Ramos (cell line): Measurements from ENCODE around the gene IL1A.

ENCODE experiments used
- in situ Hi-C: fragments of 300-500 bp; cut with MboI; formaldehyde crosslinking; loops from one replicate; pipeline ENCODE4 v1.14.3; 2022; ENCODE audit warnings: low sequenced_read_pairs; ENCODE audit not compliant: unreplicated experiment

Gene IL1A

GRCh38 chr2:112794131-112794733, 9.9 kb upstream of the IL1A start:
- in situ Hi-C loops, result no loop called here

DNA sequence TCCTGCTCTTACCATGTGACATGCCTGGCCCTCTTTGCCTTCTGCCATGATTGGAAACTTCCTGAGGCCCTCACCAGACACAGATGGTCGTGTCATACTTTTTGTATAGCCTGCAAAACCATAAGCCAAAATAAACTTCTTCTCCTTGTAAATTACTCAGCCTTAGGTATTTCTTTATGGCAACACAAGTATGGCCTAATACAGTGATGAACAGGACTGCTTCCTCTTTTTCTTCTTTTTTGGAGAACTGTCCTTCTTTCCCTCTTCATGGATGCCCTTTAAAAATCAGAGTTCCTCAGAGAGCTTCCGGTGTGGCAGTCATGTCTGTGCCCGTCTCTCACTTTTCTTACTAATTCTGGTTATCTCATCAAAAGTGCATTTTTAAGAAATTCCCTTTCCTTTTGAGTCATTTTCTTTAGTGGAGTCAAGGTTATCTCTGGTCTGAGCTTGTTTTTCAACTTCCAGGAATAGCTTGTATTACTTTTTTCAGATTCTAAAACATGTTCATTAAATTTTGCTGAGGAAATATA, 9.2 kb upstream of the IL1A start:
- in situ Hi-C loops, result no loop called here

DNA sequence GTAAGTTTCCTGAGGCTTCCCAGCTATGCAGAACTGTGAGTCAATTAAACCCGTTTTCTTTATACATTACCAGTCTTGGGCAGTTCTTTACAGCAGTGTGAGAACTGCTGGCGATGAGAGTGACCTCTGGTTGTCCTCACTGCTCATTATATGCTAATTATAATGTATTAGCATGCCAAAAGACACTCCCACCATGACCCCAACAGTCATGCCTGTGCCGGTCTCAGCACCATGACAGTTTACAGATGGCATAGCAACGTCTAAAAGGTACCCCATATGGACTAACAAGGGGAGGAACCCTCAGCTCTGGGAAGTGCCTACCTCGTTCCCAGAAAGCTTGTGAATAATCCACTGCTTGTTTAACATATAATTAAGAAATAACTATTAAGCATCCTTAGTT, 8.1 kb upstream of the IL1A start:
- in situ Hi-C loops, result no loop called here

- in situ Hi-C loops, result no loop called here
These were observed 7.5 kb upstream of the IL1A start for GRCh38 chr2:112791693-112792230.

DNA sequence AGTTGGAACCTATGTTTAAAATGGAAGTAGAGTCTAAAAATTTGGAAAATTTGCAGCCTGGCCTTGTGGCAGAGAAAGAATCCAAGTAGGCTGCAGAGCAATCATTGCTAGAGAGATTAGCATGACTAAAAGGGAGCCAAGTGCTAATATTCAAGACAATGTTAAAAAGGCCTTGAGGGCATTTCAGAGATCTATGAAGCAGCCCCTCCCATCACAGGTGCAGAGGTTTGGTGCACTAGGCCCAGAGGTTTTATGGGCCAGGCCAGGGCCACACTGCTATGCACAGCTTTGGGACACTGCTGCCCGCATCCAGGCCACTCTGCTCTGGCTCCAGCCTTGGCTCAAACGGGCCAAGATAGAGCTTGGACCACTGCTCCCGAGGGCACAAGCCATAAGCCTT, 6.7 kb upstream of the IL1A start:
- in situ Hi-C loops, result no loop called here

GRCh38 chr2:112790305-112790704, 6.0 kb upstream of the IL1A start:
- in situ Hi-C loops, result no loop called here

DNA sequence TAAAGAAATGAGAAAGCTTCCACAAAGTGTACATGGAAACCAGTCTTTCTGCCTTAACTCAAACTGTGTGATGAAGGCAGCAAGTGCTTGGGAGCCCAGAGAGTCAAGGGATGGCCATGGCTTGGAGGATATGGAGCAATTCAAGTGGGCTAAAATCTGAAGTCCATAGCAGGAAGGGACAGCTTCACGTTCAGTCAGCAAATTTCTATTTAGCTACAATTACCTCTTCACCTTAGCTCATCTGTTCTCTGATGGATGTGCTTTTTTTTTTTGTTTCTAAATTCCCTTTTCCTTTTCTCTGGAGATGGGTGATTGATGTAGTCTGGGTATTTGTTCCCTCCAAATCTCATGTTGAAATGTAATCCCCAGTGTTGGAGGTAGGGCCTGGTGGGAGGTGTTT, 4.9 kb upstream of the IL1A start:
- in situ Hi-C loops, result no loop called here

GRCh38 chr2:112788653-112789052, 4.4 kb upstream of the IL1A start:
- in situ Hi-C loops, result no loop called here

DNA sequence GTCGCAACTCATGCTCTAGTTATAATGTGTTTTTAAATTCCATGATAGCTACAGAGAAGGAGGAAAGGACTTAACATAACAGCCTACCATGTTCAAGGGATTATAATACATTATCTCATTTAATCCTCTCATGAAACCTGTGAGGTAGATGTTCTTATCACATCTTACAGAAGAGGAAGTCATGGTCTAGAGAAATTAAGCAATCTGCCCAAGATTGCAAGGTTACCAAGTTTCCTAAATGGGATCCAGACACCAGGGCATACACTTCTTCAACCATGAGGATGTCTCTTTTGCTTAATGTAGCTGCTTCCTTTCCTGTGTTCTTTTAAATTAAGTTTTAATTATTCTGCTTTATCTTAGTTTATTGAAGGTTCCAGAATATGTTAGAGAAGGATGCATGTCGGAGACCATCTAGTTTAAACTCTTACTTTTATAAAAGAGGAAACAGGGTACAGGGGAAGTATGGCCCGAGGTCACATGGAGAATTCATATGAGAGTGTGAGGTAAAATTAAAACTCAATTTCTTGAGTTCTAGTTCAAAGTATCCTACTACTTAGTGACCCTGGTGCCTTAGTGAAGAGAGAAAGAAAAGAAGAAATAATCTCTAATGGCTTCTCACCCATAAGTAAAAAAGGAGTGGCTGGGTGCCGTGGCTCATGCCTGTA, 3.6 kb upstream of the IL1A start:
- in situ Hi-C loops, result no loop called here

DNA sequence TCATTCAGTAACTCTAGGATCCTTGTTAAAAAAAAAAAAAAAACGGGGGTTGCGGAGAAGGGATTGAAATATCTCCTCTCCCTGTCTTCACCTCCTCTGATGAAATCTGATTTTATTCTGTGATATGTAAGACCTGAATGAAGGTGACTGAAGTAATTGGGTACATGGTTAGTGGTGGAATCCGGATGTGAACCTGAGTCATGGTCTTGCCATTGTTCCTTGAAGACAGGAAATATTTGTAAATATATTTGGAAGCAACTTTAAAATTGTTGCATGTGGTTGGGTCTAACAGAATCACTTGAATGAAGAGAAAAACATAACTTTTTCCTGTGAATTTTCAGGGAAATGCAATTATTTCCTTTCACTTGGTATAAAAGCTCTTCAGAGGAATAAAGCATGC, 3.0 kb upstream of the IL1A start:
- in situ Hi-C loops, result no loop called here

DNA sequence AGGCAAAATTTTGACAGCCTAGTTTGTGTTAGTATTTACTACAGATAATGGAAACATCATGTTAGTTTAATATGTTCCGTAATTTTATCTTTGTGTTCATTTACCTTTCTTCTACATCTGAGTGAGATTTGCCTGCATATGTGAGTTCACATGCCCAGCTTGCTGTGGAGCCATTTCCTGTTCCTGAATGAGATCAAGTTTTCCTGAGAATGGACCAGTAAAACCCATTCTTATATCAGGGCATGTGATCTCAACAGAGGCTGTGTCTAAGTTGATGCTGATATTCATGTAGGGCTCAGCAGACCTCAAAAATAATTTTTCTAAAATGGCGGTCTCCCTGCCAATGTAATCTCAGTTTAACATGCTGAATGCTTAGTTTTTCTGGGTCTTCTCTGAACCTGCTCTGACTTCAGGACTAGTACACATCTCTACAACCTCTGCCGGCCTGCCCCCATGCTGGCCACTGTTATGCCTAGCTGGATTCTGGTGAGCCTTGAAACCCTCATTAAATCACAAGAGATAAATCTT, 1.0 kb downstream of the IL1A start:
- in situ Hi-C loops, result no loop called here

DNA sequence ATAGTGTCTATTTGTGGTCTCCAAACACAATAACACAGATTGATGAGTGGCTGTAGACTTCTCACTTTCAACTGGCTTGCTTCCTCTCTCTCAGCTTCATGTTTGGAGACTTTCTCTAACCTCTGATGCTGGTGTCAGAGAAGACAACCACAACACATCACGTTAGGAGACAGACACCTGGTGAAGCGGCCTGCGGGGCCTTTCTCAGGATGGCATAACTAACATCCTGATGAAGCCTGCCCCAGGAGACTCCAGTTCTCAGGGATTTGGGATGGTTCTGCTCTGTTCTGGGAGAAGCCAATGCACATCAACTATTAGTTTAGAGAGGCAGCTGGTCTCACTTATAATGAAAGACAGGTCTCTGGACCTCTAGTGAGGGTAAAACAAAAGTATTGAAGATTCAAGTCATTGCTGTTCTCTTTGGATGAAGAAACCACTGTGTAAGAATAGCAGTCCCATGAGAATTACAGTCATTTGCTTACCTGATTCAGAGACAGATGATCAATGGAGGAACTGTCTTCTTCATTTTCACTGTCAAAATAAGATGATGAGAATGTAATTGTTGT, 2.0 kb downstream of the IL1A start:
- in situ Hi-C loops, result no loop called here

- in situ Hi-C loops, result no loop called here
These were observed 4.7 kb downstream of the IL1A start for GRCh38 chr2:112779598-112779997.

- in situ Hi-C loops, result no loop called here
These were observed 7.3 kb downstream of the IL1A start for GRCh38 chr2:112777036-112777435.

GRCh38 chr2:112776113-112776512, 8.2 kb downstream of the IL1A start:
- in situ Hi-C loops, result no loop called here

GRCh38 chr2:112774536-112775285, 9.6 kb downstream of the IL1A start:
- in situ Hi-C loops, result no loop called here

- in situ Hi-C loops, result no loop called here
These were observed 10.7 kb downstream of the IL1A start for GRCh38 chr2:112773556-112773955.

DNA sequence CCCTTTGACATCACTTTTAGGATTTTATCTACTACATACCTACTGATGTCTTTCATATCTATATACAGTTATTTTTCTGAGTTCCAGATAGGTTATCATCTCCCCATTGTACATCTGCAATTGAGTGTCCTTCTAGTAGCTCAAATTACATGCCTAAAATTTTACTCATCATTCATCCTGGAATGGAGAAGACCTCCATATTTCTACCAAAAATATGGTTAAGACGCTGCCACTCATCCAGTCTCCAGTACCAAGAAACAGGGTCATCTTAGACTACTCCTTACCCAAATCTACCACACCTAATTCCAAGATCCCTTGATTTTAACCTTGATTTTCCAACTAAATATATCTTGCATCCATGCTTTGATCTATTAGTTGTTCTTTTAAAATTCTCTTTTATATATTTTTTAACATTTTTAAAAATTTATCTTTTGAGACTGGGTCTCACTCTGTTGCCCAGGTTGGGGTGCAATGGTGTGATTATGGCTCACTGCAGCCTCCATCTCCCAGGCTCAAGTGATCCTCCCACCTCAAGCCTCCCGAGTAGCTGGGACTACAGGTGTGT, 11.3 kb downstream of the IL1A start:
- in situ Hi-C loops, result no loop called here

GRCh38 chr2:112772322-112772721, 12.0 kb downstream of the IL1A start:
- in situ Hi-C loops, result no loop called here

DNA sequence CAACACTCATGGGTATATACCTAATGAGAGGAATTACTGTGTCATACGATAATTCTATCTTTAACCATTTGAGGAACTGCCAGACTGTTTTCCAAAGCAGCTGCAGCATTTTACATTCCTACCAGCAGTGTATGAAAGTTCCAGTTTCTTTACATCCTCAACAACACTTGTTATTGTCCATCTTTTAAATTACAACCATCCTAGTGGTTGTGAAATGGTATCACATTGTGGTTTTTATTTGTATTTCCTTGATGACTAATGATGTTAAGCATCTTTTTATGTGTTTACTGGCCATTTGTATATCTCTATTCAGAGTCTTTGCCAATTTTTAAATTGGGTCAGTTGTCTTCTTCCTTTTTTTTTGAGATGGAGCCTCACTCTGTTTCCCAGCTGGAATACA, 15.9 kb downstream of the IL1A start:
- in situ Hi-C loops, result no loop called here
